ENCODE results near the gene DNTTIP2.

DNTTIP2 gene

DNA sequence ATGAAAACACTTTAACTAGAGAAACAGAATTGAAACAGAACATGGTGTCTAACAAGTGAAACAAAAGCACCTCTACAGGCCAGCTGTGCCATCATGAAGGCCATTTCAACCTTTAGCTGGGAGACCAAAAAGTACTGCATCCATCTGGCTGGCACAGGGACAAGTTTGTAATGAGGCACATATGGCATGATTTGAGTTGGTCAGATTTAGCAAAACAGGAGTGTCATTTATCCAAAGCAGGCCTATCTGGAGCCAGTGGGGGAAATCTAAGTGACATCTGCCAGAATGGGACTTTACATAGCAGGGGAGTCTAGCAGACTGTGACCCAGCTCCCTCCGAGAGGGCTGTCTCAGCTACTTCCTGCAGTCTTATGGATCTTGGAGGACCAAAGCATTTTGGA lies 51.9 kb downstream of the DNTTIP2 start:
- CTCF ChIA-PET, result interaction anchor here (0.5 to 1.2 kb wide), 3 partner anchors 146 to 198 kb away, joined by 3 to 5 read pairs (median 4); no protein-coding TSS in a partner anchor
- no peak overlapping the region for H3K27ac ChIP-seq
- POLR2A ChIA-PET (ENCODE audit: low non-redundant PET), result no interaction called here
- TF ChIP-seq, protein P1, sequence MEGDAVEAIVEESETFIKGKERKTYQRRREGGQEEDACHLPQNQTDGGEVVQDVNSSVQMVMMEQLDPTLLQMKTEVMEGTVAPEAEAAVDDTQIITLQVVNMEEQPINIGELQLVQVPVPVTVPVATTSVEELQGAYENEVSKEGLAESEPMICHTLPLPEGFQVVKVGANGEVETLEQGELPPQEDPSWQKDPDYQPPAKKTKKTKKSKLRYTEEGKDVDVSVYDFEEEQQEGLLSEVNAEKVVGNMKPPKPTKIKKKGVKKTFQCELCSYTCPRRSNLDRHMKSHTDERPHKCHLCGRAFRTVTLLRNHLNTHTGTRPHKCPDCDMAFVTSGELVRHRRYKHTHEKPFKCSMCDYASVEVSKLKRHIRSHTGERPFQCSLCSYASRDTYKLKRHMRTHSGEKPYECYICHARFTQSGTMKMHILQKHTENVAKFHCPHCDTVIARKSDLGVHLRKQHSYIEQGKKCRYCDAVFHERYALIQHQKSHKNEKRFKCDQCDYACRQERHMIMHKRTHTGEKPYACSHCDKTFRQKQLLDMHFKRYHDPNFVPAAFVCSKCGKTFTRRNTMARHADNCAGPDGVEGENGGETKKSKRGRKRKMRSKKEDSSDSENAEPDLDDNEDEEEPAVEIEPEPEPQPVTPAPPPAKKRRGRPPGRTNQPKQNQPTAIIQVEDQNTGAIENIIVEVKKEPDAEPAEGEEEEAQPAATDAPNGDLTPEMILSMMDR (conservative IDR thresholded peaks at IDR 0.05; ENCODE audit: low read depth), result no peak
- DNase-seq (ENCODE audit: low spot score), result no peak

DNA sequence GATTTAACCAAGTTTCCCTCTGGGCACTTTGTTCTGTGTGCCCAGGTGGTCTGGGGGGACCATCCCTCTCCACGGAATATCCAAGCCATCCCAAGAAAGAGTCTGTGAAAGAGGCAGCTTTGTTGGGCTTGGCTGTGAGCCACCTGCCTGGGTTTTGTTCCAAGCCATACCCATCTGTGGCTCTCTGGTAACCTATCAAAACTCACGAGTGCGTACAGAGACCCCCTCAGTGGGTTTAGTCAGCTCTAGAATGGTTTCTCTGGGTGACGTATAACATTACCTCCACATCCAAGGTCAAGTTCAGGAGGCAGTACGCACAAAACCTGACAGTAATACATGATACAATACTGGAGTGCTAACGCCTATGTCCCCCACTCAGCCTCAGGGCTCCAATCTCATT lies 54.2 kb downstream of the DNTTIP2 start:
- no peak overlapping the region for H3K27ac ChIP-seq
- ChIA-PET CTCF (no interaction called here), POLR2A (ENCODE audit: low non-redundant PET) (no interaction called here)
- TF ChIP-seq, protein P1 (conservative IDR thresholded peaks at IDR 0.05; ENCODE audit: low read depth), result no peak
- DNase-seq (ENCODE audit: low spot score), result no peak

DNA sequence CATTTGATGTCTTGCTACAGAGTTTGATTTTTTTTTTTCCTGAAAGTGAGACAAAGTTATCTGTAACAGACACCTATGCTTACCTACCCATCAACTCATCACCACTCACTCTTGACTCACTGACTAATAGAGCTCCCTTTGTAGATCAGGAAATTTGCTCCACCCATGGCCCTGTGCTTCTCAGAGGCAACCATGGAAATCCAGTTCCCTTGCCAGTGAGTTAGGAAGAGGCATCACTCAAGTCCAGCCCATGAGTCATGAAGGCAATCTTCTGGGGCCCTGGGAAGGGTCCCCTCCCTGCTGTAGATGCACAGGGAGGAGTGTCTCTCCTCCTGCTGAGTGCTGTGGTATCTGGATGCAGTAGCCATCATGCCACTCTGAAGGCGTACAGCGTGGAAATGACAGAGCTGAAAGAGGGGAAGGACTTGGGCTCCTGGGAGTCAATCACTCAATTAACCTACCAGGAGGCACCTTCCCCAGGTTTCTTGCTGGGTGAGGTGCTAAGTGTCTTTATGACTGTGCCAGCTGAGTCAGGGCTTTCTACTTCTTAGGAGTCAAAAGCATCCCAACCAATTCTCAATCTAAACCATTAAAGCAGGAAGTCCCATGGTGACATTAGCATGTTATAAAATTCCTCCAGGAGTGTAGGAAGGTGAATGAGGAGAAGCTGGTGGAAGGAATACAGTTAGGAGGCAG lies 56.1 kb downstream of the DNTTIP2 start:
- POLR2A ChIA-PET (ENCODE audit: low non-redundant PET), result no interaction called here
- CTCF ChIA-PET, result interaction anchor here (0.9 kb wide), 1 partner anchor 9 kb away, joined by 6 read pairs; no protein-coding TSS in a partner anchor
- TF ChIP-seq, protein P1 (conservative IDR thresholded peaks at IDR 0.05; ENCODE audit: low read depth), result no peak
- no peak overlapping the region for H3K27ac ChIP-seq
- DNase-seq (ENCODE audit: low spot score), result no peak

DNA sequence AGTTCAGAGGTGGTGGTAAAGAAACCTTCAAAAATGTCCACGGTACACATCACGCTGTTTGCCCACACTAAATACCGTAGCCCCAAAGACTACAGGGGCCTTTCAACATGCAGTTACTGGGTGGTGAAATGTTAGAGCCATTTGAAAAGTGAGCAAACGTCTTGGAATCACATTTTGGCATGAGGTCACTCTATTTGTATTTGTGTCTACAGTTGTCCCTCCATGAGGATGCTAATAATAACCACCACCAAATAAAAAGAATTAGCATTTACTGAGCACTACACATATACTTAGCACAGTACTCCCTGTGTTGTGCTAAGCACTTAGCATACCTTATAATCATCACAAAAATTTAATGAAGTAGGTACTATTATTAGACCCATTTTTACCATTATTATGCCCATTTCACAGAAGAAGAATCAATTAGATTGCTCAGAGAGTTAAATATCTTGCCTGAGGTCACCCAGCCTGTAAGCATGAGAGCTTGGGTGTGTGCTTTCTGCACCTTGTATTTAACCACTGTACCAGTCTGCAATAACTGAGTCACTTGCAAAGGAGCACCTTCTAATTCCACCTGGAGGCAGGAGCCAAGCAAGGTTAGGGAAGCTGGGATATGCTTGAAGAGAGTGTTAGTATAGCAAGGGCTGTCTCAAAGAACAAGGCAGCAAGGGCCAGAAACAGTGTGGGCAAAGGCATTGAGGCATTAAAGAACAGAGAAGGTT lies 57.4 kb downstream of the DNTTIP2 start:
- no peak for DNase-seq (ENCODE audit: low spot score)
- ChIA-PET POLR2A (ENCODE audit: low non-redundant PET) (no interaction called here), CTCF (interaction anchor here (0.6 kb wide), 2 partner anchors 199 to 223 kb away, joined by 5 read pairs; no protein-coding TSS in a partner anchor)
- H3K27ac ChIP-seq, result no peak overlapping the region
- TF ChIP-seq, protein P1 (conservative IDR thresholded peaks at IDR 0.05; ENCODE audit: low read depth), result no peak

DNA sequence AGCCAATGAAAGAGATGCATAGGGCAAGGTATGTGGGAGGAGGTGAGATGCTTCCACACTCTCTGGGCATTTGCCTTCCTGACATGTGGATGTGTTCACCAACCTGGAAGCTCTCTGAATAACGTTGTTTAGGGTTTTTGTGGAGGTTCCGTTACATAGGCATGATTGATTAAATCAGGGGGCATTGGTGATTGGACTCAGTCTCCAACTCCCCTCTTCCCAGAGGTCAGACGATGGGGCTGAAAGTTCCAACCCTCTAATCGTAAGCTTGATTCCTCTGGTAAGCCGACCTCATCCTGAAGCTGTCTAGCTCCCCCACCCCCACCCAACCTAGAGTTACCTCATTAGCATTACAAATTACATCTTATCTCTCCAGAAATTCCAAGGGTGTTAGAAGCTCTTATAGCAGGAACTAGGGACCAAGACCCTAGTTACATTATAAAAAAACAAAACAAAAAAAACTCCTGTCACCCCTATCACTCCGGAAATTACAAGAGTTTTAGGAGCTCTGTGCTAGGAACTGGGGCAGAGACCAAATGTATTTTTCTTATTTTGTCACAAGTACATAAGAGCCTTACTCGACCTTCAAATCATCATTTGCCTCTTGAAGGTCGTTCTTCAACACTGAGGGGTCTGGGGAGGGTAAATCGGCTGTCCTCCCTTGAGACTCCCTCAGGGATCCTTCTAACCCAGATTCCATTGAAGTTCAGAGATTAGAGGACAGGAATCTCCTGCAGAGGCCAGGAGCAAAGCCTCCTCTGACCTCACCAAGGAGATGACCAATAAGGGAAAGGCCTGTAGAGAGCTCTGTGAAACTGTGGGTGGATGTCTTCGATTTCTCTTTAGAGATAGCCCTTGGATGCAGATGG lies 58.2 kb downstream of the DNTTIP2 start:
- TF ChIP-seq, protein P1 (conservative IDR thresholded peaks at IDR 0.05; ENCODE audit: low read depth), result no peak
- DNase-seq (ENCODE audit: low spot score), result no peak
- no peak overlapping the region for H3K27ac ChIP-seq
- CTCF ChIA-PET, result no interaction called here
- POLR2A ChIA-PET (ENCODE audit: low non-redundant PET), result no interaction called here

DNA sequence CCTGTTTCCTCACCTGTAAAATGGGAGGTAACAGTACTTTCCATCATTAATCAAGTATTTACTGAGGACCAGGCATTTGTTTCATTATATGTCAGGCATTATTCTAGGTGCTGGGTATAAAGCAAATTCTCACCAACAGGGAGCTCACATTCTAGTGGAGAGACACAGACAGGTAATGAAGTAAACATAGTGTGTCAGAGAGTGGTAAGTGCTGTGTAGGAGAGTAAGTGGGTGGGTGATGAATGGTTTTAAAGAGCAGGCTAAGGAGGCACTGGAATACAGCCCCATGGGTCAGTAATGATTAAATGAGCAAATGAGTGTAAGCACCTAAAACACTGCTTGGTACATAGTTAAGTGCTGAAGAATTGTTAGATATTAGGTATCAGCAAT lies 60.4 kb downstream of the DNTTIP2 start:
- no peak for DNase-seq (ENCODE audit: low spot score)
- H3K27ac ChIP-seq, result no peak overlapping the region
- TF ChIP-seq, protein P1 (conservative IDR thresholded peaks at IDR 0.05; ENCODE audit: low read depth), result no peak
- POLR2A ChIA-PET (ENCODE audit: low non-redundant PET), result no interaction called here
- CTCF ChIA-PET, result interaction anchor here (0.8 kb wide), 1 partner anchor 27 kb away, joined by 3 read pairs; no protein-coding TSS in a partner anchor
